Transverse colon (tissue), 4 donors: ENCODE results near the gene CLDN16. TPM values are rescaled to one million over a fixed set of nuclear protein-coding genes. Genes with fewer than 3 reads are reported as not detected.

Experiments used
- DNase-seq: peaks from one replicate; pipeline ENCODE4 v3.0.0-alpha.2; 2019
- H3K27ac ChIP-seq, 4 donors: fragments of 200-600 bp; sonication (generic); 2 replicates each; pipeline ENCODE4 v1.5.1; 2016 to 2018; ENCODE audit warnings: inconsistent platforms in 4 of 4
- H3K27me3 ChIP-seq: fragments of 200-600 bp; sonication (generic); 2 replicates; pipeline ENCODE4 v1.5.1; 2017; ENCODE audit warnings: inconsistent platforms
- H3K36me3 ChIP-seq, 4 donors: fragments of 200-600 bp; sonication (generic); 2 replicates each; pipeline ENCODE4 v1.5.1; 2017 to 2019; ENCODE audit warnings: inconsistent platforms in 4 of 4
- H3K4me1 ChIP-seq, 4 donors: fragments of 200-600 bp; sonication (generic); 2 replicates each; pipeline ENCODE4 v1.5.1; 2017 to 2020; ENCODE audit warnings: inconsistent platforms in 4 of 4
- H3K4me3 ChIP-seq, 4 donors: fragments of 200-600 bp; sonication (generic); 1 replicate in 1 of 4; 2 replicates in 3 of 4; pipeline versions ENCODE4 v1.5.1 to v1.6.1; 2017 to 2019; ENCODE audit warnings: inconsistent platforms in 4 of 4
- H3K9me3 ChIP-seq, 2 donors: fragments of 200-600 bp; sonication (generic); 2 replicates each; pipeline ENCODE4 v1.5.1; 2017 to 2019; ENCODE audit warnings: inconsistent platforms in 2 of 2
- EP300 ChIP-seq: sonication (generic); formaldehyde crosslinking; IDR thresholded peaks from one replicate; pipeline ENCODE4 v1.6.1; 2017; ENCODE audit warnings: antibody characterized with exemption, low read depth
- POLR2A ChIP-seq: fragments of 450-650 bp; IDR thresholded peaks from one replicate; pipeline ENCODE4 v1.6.1; 2016; ENCODE audit warnings: antibody characterized with exemption, mild to moderate bottlenecking, moderate library complexity
- POLR2AphosphoS5 ChIP-seq, 3 donors: sonication (generic); formaldehyde crosslinking; IDR thresholded peaks; one replicate each; pipeline ENCODE4 v1.6.1; 2016; ENCODE audit warnings: antibody characterized with exemption in 3 of 3
- WGBS, 2 donors: methylation state at CpG; one replicate each; pipeline ENCODE4 v1.1.5; 2018; ENCODE audit warnings: low coverage in 1 of 2; 5-methylcytosine and 5-hydroxymethylcytosine counted together
- in situ Hi-C, 4 donors: fragments of 200-750 bp; cut with MboI; loops; one replicate each; pipeline versions ENCODE4 v1.15.0 to v1.15.1; 2017; ENCODE audit warnings: low sequenced_read_pairs in 3 of 4, low pct_ligation_motif_present in 1 of 4, low pct_unique_long_range_greater_than_20kb in 1 of 4
- intact Hi-C: fragments of 100-400 bp; cut with DNase I; formaldehyde crosslinking; loops from one replicate; pipeline ENCODE4 v1.15.1; 2023; ENCODE audit warnings: low total_unique reads
- total RNA-seq, 4 donors: library from RNA; depleted of rRNA; stranded (reverse); fragments of >200 nt; gene quantifications; one replicate each; pipeline ENCODE4 v1.1.0, GENCODE V29; 2016
- TF ChIP-seq, protein P1 (sequence below), 5 experiments: fragments of 200-600 bp in 3 of 5; fragments of 450-650 bp in 2 of 5; sonication (generic) in 3 of 5; IDR thresholded peaks; 1 replicate in 2 of 5; 2 replicates in 3 of 5; pipeline ENCODE4 v1.5.1; 2016 to 2017; ENCODE audit warnings: antibody characterized with exemption in 5 of 5, inconsistent platforms in 3 of 5, mild to moderate bottlenecking in 2 of 5, moderate library complexity in 1 of 5

The CLDN16 gene
- total RNA-seq, 4 donors from 2014 or later = not detected

DNA sequence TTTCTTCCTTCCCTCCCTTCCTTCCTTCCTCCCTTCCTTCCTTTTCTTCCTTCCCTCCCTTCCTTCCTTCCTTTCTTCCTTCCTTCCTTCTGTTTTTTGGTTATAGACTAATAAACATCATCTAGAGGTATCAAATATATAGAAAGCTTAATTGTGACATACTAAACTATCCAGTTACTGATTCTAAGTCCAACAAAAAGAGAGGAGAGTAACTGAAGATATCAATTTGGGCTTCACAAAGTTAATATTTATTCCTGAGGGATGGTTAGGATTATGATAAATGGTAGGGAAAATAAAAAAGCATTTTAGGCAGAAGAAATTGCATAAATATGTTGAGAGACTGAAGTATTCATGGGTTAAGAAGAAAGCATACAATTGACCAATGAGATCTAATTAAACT, 7.8 kb upstream of the CLDN16 start:
- intact Hi-C loops = no loop called here
- Histone ChIP-seq H3K4me1 (no peaks in the 10 kb centered on the region), H3K36me3 (no peaks in the 10 kb centered on the region), H3K27ac (no peak overlapping the region), H3K9me3 (no peaks in the 10 kb centered on the region), H3K27me3 (no peaks in the 10 kb centered on the region), H3K4me3 (no peak overlapping the region)
- DNase-seq = no peak
- TF ChIP-seq, protein P1, sequence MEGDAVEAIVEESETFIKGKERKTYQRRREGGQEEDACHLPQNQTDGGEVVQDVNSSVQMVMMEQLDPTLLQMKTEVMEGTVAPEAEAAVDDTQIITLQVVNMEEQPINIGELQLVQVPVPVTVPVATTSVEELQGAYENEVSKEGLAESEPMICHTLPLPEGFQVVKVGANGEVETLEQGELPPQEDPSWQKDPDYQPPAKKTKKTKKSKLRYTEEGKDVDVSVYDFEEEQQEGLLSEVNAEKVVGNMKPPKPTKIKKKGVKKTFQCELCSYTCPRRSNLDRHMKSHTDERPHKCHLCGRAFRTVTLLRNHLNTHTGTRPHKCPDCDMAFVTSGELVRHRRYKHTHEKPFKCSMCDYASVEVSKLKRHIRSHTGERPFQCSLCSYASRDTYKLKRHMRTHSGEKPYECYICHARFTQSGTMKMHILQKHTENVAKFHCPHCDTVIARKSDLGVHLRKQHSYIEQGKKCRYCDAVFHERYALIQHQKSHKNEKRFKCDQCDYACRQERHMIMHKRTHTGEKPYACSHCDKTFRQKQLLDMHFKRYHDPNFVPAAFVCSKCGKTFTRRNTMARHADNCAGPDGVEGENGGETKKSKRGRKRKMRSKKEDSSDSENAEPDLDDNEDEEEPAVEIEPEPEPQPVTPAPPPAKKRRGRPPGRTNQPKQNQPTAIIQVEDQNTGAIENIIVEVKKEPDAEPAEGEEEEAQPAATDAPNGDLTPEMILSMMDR (IDR thresholded peaks at IDR 0.05) = no peak
- TF ChIP-seq POLR2A (no peak), EP300 (no peak), POLR2AphosphoS5 (IDR thresholded peaks at IDR 0.05) (no peak)
- in situ Hi-C loops = no loop called here

DNA sequence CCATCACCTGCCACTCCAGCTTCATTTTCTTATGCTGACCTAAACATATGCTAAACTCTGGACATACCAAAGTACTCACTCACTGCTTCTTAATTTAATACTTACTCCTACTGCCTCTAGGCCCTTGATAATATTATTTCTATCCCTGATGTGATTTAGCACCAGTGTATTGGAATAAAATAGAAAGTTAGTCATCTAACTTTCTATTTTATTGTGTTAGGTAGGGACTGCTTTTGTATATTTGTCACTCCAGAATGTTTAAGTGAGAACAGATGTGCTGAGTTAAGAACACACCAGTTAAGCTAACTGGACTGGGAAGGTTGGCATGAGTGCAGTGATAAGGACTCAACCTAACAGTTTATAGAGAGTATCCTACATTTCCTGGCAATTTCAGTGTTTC, 6.5 kb upstream of the CLDN16 start:
- in situ Hi-C loops = no loop called here

DNA sequence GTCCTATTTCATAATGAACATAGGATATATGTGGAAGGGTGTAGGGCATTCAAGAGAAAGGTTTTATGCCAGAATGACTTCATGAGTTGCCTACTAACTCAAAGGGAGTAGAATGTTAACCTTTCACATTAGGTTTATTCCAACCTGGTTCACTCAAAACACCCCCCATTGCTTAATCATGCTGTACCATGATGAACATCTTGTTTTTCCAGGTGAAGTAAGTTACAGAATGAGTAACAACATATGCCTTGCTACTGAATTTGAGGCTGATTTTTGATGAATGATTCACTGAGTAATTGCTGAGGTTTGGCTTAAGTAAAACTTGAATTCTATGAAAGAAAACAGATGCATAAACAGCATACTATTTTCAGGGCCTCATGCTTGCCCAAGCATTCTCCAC, 5.9 kb upstream of the CLDN16 start:
- intact Hi-C loops = no loop called here
- no peaks in the 10 kb centered on the region for H3K4me1 ChIP-seq
- no peak overlapping the region for H3K27ac ChIP-seq
- H3K4me3 ChIP-seq = no peak overlapping the region
- H3K27me3 ChIP-seq = no peaks in the 10 kb centered on the region
- no peaks in the 10 kb centered on the region for H3K9me3 ChIP-seq
- TF ChIP-seq, protein P1 (IDR thresholded peaks at IDR 0.05) = no peak
- TF ChIP-seq POLR2AphosphoS5 (IDR thresholded peaks at IDR 0.05) = no peak
- TF ChIP-seq POLR2A = no peak
- TF ChIP-seq EP300 = no peak
- no peak for DNase-seq
- in situ Hi-C loops = no loop called here
- H3K36me3 ChIP-seq = no peaks in the 10 kb centered on the region

More for the DNA sequence above, 6.5 kb upstream of the CLDN16 start:
- no peak overlapping the region for H3K4me3 ChIP-seq
- H3K36me3 ChIP-seq = no peaks in the 10 kb centered on the region
- intact Hi-C loops = no loop called here
- H3K9me3 ChIP-seq = no peaks in the 10 kb centered on the region
- H3K4me1 ChIP-seq = no peaks in the 10 kb centered on the region
- no peaks in the 10 kb centered on the region for H3K27me3 ChIP-seq
- DNase-seq = no peak
- TF ChIP-seq, protein P1 (IDR thresholded peaks at IDR 0.05) = no peak
- TF ChIP-seq POLR2AphosphoS5 (IDR thresholded peaks at IDR 0.05) = no peak
- TF ChIP-seq POLR2A = no peak
- TF ChIP-seq EP300 = no peak
- no peak overlapping the region for H3K27ac ChIP-seq

DNA sequence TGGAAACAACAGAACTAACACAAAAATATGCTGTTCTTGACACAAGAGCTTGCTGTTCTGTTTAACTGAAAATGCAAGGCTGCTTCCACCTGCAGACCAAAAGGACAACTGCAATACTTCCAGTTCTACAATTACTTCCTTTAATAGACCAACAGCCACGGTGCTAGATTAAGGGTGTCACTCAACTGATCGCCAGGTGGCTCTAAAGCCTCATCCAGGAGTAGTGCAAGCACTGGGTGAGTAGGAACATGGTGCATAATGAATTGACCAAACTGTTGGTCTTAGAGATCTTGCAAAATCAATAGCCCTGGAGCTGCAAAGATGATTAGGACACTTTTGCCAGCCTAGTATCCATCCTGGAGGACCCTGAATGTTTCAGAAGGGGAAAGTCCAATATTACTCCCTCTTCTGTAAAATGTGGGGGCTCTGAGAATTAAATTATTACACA, 3.6 kb upstream of the CLDN16 start:
- H3K4me3 ChIP-seq = no peak overlapping the region
- 10 to 17% methylated on average over 2 of the region's 2 CpGs for WGBS, 2 donors
- in situ Hi-C loops (no loop called here), intact Hi-C loops (no loop called here)
- H3K4me1 ChIP-seq = no peaks in the 10 kb centered on the region
- TF ChIP-seq POLR2A (no peak), EP300 (no peak), POLR2AphosphoS5 (IDR thresholded peaks at IDR 0.05) (no peak)
- TF ChIP-seq, protein P1 (IDR thresholded peaks at IDR 0.05) = peak; percentile 18 to 62 (median 34)
- no peak overlapping the region for H3K27ac ChIP-seq
- H3K9me3 ChIP-seq = no peaks in the 10 kb centered on the region
- DNase-seq = peak; percentile 46
- H3K27me3 ChIP-seq = no peaks in the 10 kb centered on the region
- H3K36me3 ChIP-seq = no peaks in the 10 kb centered on the region
